H1 (cell line): ENCODE results near the gene SOCS4. TPM values are rescaled to one million over a fixed set of nuclear protein-coding genes. Genes with fewer than 3 reads are reported as not detected.

Experiments used
- CTCF ChIA-PET: fragments of 300-600 bp; sonication (Branson Sonifier 250); formaldehyde crosslinking; loops from one replicate; lab custom pipeline; 2021; ENCODE audit not compliant: partially characterized antibody; lab: Charles Lee
- POLR2A ChIA-PET: fragments of 300-600 bp; sonication (Branson Sonifier 250); formaldehyde crosslinking; loops from one replicate; lab custom pipeline; 2021; ENCODE audit warnings: inconsistent platforms; ENCODE audit not compliant: partially characterized antibody; lab: Charles Lee
- DNase-seq, 2 experiments: peaks; one replicate each; pipeline versions ENCODE4 v3.0.0 to v3.0.0-alpha.2; 2010 to 2022; ENCODE audit warnings: low spot score in 2 of 2, low read depth in 1 of 2, mixed read lengths in 1 of 2
- FAIRE-seq: peaks from 2 replicates; lab custom pipeline; 2011; peaks lifted over from hg19 to GRCh38; lab: Jason Lieb, UNC
- H2AFZ ChIP-seq: 2 replicates; pipeline ENCODE4 v1.8.1; 2012; ENCODE audit warnings: low read length, inconsistent platforms
- H2AK5ac ChIP-seq: 2 replicates; pipeline ENCODE4 v1.6.1; 2013; ENCODE audit warnings: low read depth, low read length
- H2BK120ac ChIP-seq: replicated peaks from 2 replicates; pipeline ENCODE3; 2013; ENCODE audit warnings: low read depth, low read length, inconsistent platforms
- H2BK12ac ChIP-seq: 2 replicates; pipeline ENCODE4 v1.6.1; 2013; ENCODE audit warnings: low read depth, low read length
- H2BK15ac ChIP-seq: 2 replicates; pipeline ENCODE4 v1.6.1; 2013; ENCODE audit warnings: low read length
- H2BK20ac ChIP-seq: 2 replicates; pipeline ENCODE4 v1.6.1; 2013; ENCODE audit warnings: low read length
- H2BK5ac ChIP-seq: 2 replicates; pipeline ENCODE4 v1.6.1; 2013; ENCODE audit warnings: low read depth, low read length
- H3K14ac ChIP-seq: 2 replicates; pipeline ENCODE4 v1.6.1; 2013; ENCODE audit warnings: inconsistent platforms; ENCODE audit not compliant: insufficient read length
- H3K18ac ChIP-seq: 2 replicates; pipeline ENCODE4 v1.6.1; 2013; ENCODE audit warnings: low read length; ENCODE audit errors: extremely low read depth
- H3K23ac ChIP-seq: 2 replicates; pipeline ENCODE4 v1.6.1; 2013; ENCODE audit warnings: inconsistent platforms; ENCODE audit not compliant: insufficient read length
- H3K23me2 ChIP-seq: 2 replicates; pipeline ENCODE4 v1.6.1; 2013; ENCODE audit warnings: low read depth, low read length
- H3K27ac ChIP-seq: 2 replicates; pipeline ENCODE4 v1.6.1; 2011; ENCODE audit warnings: low read depth, low read length, inconsistent platforms
- H3K27me3 ChIP-seq, 4 experiments: replicated peaks in 1 of 4; 1 replicate in 1 of 4; 2 replicates in 3 of 4; pipeline versions ENCODE4 v1.6.1 to v1.8.1; 2011 to 2013; ENCODE audit warnings: low read length in 3 of 4, mild to moderate bottlenecking in 3 of 4, inconsistent platforms in 2 of 4, mixed read lengths in 2 of 4, moderate library complexity in 1 of 4; ENCODE audit not compliant: control insufficient read depth in 3 of 4, insufficient read depth in 3 of 4; ENCODE audit errors: extremely low read depth in 1 of 4
- H3K36me3 ChIP-seq, 4 experiments: 2 replicates each; pipeline versions ENCODE4 v1.6.1 to v1.8.1; 2011 to 2013; ENCODE audit warnings: mild to moderate bottlenecking in 4 of 4, low read length in 3 of 4, moderate library complexity in 2 of 4, control low read depth in 1 of 4, inconsistent platforms in 1 of 4; ENCODE audit not compliant: insufficient read depth in 4 of 4, control insufficient read depth in 2 of 4
- H3K4ac ChIP-seq: replicated peaks from 2 replicates; pipeline ENCODE3; 2013; ENCODE audit warnings: low read length, low read depth, mixed read lengths, inconsistent platforms; ENCODE audit not compliant: insufficient read length
- H3K4me1 ChIP-seq, 4 experiments: replicated peaks in 1 of 4; 1 replicate in 1 of 4; 2 replicates in 3 of 4; pipeline versions ENCODE4 v1.6.1 to v1.8.1; 2011 to 2013; ENCODE audit warnings: low read length in 3 of 4, inconsistent platforms in 2 of 4, mixed read lengths in 1 of 4; ENCODE audit not compliant: insufficient read depth in 4 of 4, control insufficient read depth in 3 of 4
- H3K4me2 ChIP-seq, 2 experiments: 2 replicates each; pipeline versions ENCODE4 v1.6.1 to v1.8.1; 2011 to 2013; ENCODE audit warnings: low read depth in 2 of 2, low read length in 2 of 2, control low read depth in 1 of 2, inconsistent platforms in 1 of 2, mild to moderate bottlenecking in 1 of 2; ENCODE audit not compliant: insufficient read depth in 1 of 2
- H3K4me3 ChIP-seq, 4 experiments: fragments of 200-600, 300-600 bp in 1 of 4; sonication (generic), shearing (Covaris generic), sonication (Bioruptor Twin) in 1 of 4; 2 replicates each; pipeline versions ENCODE4 v1.5.1 to v1.8.1; 2011 to 2016; ENCODE audit warnings: low read length in 4 of 4, low read depth in 3 of 4, control low read depth in 2 of 4, inconsistent platforms in 2 of 4, mild to moderate bottlenecking in 2 of 4, mixed read lengths in 1 of 4, moderate library complexity in 1 of 4; ENCODE audit not compliant: insufficient read depth in 2 of 4; ENCODE audit errors: extremely low read depth in 1 of 4
- H3K56ac ChIP-seq: replicated peaks from 2 replicates; pipeline ENCODE3; 2013; ENCODE audit warnings: low read depth, mild to moderate bottlenecking, mixed read lengths, low read length, inconsistent platforms; ENCODE audit not compliant: insufficient read length
- H3K79me1 ChIP-seq: 2 replicates; pipeline ENCODE4 v1.6.1; 2013; ENCODE audit warnings: low read depth, low read length, control low read depth
- H3K79me2 ChIP-seq, 2 experiments: 2 replicates each; pipeline versions ENCODE4 v1.6.1 to v1.8.1; 2012 to 2013; ENCODE audit warnings: low read length in 2 of 2, mild to moderate bottlenecking in 2 of 2, inconsistent platforms in 1 of 2; ENCODE audit not compliant: insufficient read depth in 2 of 2, control insufficient read depth in 1 of 2
- H3K9ac ChIP-seq, 4 experiments: replicated peaks in 1 of 4; 1 replicate in 1 of 4; 2 replicates in 3 of 4; pipeline versions ENCODE4 v1.6.1 to v1.8.1; 2011 to 2013; ENCODE audit warnings: low read depth in 3 of 4, low read length in 3 of 4, control low read depth in 2 of 4, mild to moderate bottlenecking in 2 of 4, moderate library complexity in 2 of 4, inconsistent platforms in 1 of 4; ENCODE audit errors: extremely low read depth in 1 of 4
- H3K9me3 ChIP-seq, 2 experiments: 2 replicates each; pipeline versions ENCODE4 v1.6.1 to v1.8.1; 2012 to 2013; ENCODE audit warnings: mild to moderate bottlenecking in 2 of 2, moderate library complexity in 2 of 2, control low read depth in 1 of 2, inconsistent platforms in 1 of 2, low read depth in 1 of 2, low read length in 1 of 2, mixed read lengths in 1 of 2; ENCODE audit not compliant: insufficient read depth in 2 of 2
- H4K20me1 ChIP-seq, 2 experiments: replicated peaks in 1 of 2; 2 replicates each; pipeline versions ENCODE3 to v1.8.1; 2011 to 2013; ENCODE audit warnings: inconsistent platforms in 2 of 2, low read length in 2 of 2, mild to moderate bottlenecking in 1 of 2; ENCODE audit not compliant: insufficient read depth in 2 of 2, control insufficient read depth in 1 of 2
- H4K5ac ChIP-seq: 2 replicates; pipeline ENCODE4 v1.6.1; 2013; ENCODE audit warnings: low read length, low read depth, mixed read lengths, inconsistent platforms; ENCODE audit not compliant: insufficient read length
- H4K8ac ChIP-seq: 2 replicates; pipeline ENCODE4 v1.8.0; 2013; ENCODE audit warnings: mild to moderate bottlenecking, moderate library complexity, low read length, inconsistent platforms; ENCODE audit not compliant: insufficient read depth; ENCODE audit errors: extremely low read depth
- H4K91ac ChIP-seq: replicated peaks from 2 replicates; pipeline ENCODE3; 2013; ENCODE audit warnings: low read length, mixed read lengths, inconsistent platforms; ENCODE audit not compliant: insufficient read length
- BRCA1 ChIP-seq: IDR thresholded peaks from 2 replicates; pipeline ENCODE4 v1.6.1; 2012; ENCODE audit warnings: low read depth, low read length, improper control_type of control experiment
- CBX5 ChIP-seq: fragments of 300-800, 300-1000 bp; sonication (generic); IDR thresholded peaks from 2 replicates; pipeline ENCODE4 v1.7.1; 2016; ENCODE audit warnings: antibody characterized with exemption, low read length, low read depth
- CHD2 ChIP-seq: IDR thresholded peaks from 2 replicates; pipeline ENCODE4 v1.6.1; 2012; ENCODE audit warnings: low read length, improper control_type of control experiment
- CTCF ChIP-seq, 3 experiments: IDR thresholded peaks; 1 replicate in 2 of 3; 2 replicates in 1 of 3; pipeline versions ENCODE4 v1.5.1 to v1.6.1; 2011; ENCODE audit warnings: low read length in 3 of 3, mild to moderate bottlenecking in 3 of 3, inconsistent platforms in 2 of 3, low read depth in 1 of 3, moderate library complexity in 1 of 3; ENCODE audit not compliant: insufficient read depth in 1 of 3; ENCODE audit errors: control extremely low read depth in 1 of 3
- RFX5 ChIP-seq: IDR thresholded peaks from 2 replicates; pipeline ENCODE4 v1.6.1; 2011; ENCODE audit warnings: low read depth, low read length, improper control_type of control experiment, borderline replicate concordance
- RNF2 ChIP-seq: fragments of 200-900, 300-1000 bp; sonication (generic); IDR thresholded peaks from 2 replicates; pipeline ENCODE4 v1.7.1; 2016; ENCODE audit warnings: borderline replicate concordance, low read depth, mild to moderate bottlenecking, antibody characterized with exemption, low read length; ENCODE audit not compliant: poor library complexity, severe bottlenecking; ENCODE audit errors: missing control alignments
- RXRA ChIP-seq: IDR thresholded peaks from 2 replicates; pipeline ENCODE4 v1.6.1; 2011; ENCODE audit warnings: low read depth, mild to moderate bottlenecking, low read length, moderate library complexity; ENCODE audit not compliant: insufficient read depth
- TBP ChIP-seq: IDR thresholded peaks from 2 replicates; pipeline ENCODE4 v1.6.1; 2011; ENCODE audit warnings: low read depth, low read length, improper control_type of control experiment
- WGBS, 2 experiments: shearing (Covaris generic) in 1 of 2; methylation state at CpG; one replicate each; pipeline versions ENCODE4 v1.1.6 to v1.1.7; 2013 to 2015; ENCODE audit warnings: low lambda C conversion rate in 2 of 2, mixed read lengths in 2 of 2, inconsistent platforms in 1 of 2, low coverage in 1 of 2, missing lambda C conversion rate in 1 of 2; ENCODE audit not compliant: insufficient replicate concordance in 2 of 2, insufficient coverage in 1 of 2, insufficient read length in 1 of 2; ENCODE audit errors: extremely low coverage in 1 of 2, missing lambda C conversion rate in 1 of 2; 5-methylcytosine and 5-hydroxymethylcytosine counted together
- polyA plus RNA-seq, 7 experiments: library from polyadenylated mRNA; depleted of rRNA in 3 of 7; stranded (reverse) in 5 of 7; unstranded in 2 of 7; fragments of >200 nt in 5 of 7; fragments of 200-250 nt in 2 of 7; gene quantifications; 1 replicate in 5 of 7; 2 replicates in 1 of 7; 4 replicates in 1 of 7; pipeline versions ENCODE4 v1.2.1 to v1.2.3, GENCODE V29; 2011 to 2013; ENCODE audit warnings: missing spikeins in 2 of 7, mixed read lengths in 2 of 7
- total RNA-seq: library from RNA; stranded (reverse); fragmentation: NEBNext Ultra II Directional; extraction: Animal tissue kit (Norgen Biotek cat#: 25700); gene quantifications from 2 replicates; pipeline ENCODE4 v1.2.1, GENCODE V29; 2021

The SOCS4 gene
- total and polyA plus RNA-seq, 2 of the 8 experiments (the other 6 are each of a cell fraction or from before 2014, with no cell fraction given) = 5.5 to 31.5 TPM

- H2AK5ac ChIP-seq = peak overlapping the region; percentile 100
- peak overlapping the region; percentile 99 for H3K27ac ChIP-seq
- ChIA-PET CTCF (interaction anchor here (0.6 to 2.5 kb wide), 7 partner anchors 9 to 585 kb away, joined by 3 to 22 read pairs (median 5); partner anchors contain the start of genes SOCS4 and WDHD1), POLR2A (interaction anchor here (1.0 to 6.7 kb wide), 21 partner anchors 8 to 564 kb away, joined by 3 to 101 read pairs (median 8); partner anchors contain the start of genes DLGAP5, LGALS3, SOCS4 and WDHD1)
- peaks cover 0 to 15% (median 0%) of the 10 kb centered on the region in 4 experiments; a peak in 1 of 8 replicates for H3K36me3 ChIP-seq
- no peaks in the 10 kb centered on the region; the same call in 1 of the 2 replicates for H3K79me1 ChIP-seq
- peak overlapping the region; percentile 70 for H2BK120ac ChIP-seq
- H4K5ac ChIP-seq = peak overlapping the region; percentile 38
- no peaks in the 10 kb centered on the region for H3K27me3 ChIP-seq
- H4K20me1 ChIP-seq = peaks cover 2% of the 10 kb centered on the region in 2 experiments
- H3K56ac ChIP-seq = peak overlapping the region; percentile 85
- H4K8ac ChIP-seq = peak overlapping the region; percentile 39; the same call in 1 of the 2 replicates
- peak overlapping the region; percentile 99; the same call in 1 of the 2 replicates for H2BK12ac ChIP-seq
- peak overlapping the region; percentile 91 for H4K91ac ChIP-seq
- H2BK5ac ChIP-seq = peak overlapping the region; percentile 96
- H3K4ac ChIP-seq = peak overlapping the region; percentile 4
- peak; percentile 52 for FAIRE-seq
- H3K9ac ChIP-seq = peak overlapping the region; percentile 99 to 100 (median 100)
- peak overlapping the region; percentile 63; the same call in 1 of the 2 replicates for H2BK20ac ChIP-seq
- peak overlapping the region; percentile 77 to 97 (median 94) for H3K4me3 ChIP-seq
- H3K79me2 ChIP-seq = peaks cover 20 to 53% of the 10 kb centered on the region in 2 experiments
- no peaks in the 10 kb centered on the region for H3K9me3 ChIP-seq
- peak overlapping the region; percentile 93; the same call in 1 of the 2 replicates for H2BK15ac ChIP-seq
- peak overlapping the region; percentile 95 for H3K14ac ChIP-seq
- peak overlapping the region; percentile 96 for H3K18ac ChIP-seq
- peaks cover 4% of the 10 kb centered on the region; the same call in 1 of the 2 replicates for H3K23me2 ChIP-seq
- no peak overlapping the region for H3K23ac ChIP-seq
- peaks cover 0 to 2% (median 0%) of the 10 kb centered on the region in 4 experiments; a peak in 5 of 7 replicates for H3K4me1 ChIP-seq
- 6% methylated on average over 14 of the region's 14 CpGs; no CpG with 5 or more reads in 1 of the 2 experiments for WGBS, 2 experiments
- H3K4me2 ChIP-seq = peak overlapping the region; percentile 84 to 91
- H2AFZ ChIP-seq = no peak overlapping the region
- no peak for DNase-seq
- TF ChIP-seq TBP = no peak
- no peak for TF ChIP-seq RNF2
- no peak for TF ChIP-seq RFX5
- no peak for TF ChIP-seq CTCF (IDR thresholded peaks at IDR 0.05; ENCODE audit: control extremely low read depth in 1 of 3, insufficient read depth in 1 of 3, low read depth in 1 of 3, low read length in 3 of 3)
- no peak for TF ChIP-seq RXRA
- TF ChIP-seq CBX5 = no peak
- no peak for TF ChIP-seq BRCA1
- TF ChIP-seq CHD2 = no peak
These were observed 25.4 kb downstream of the SOCS4 start for GRCh38 chr14:55052269-55052930.
